Thymus (tissue), 11 donors: ENCODE results near the gene DBP. TPM values are rescaled to one million over a fixed set of nuclear protein-coding genes. Genes with fewer than 3 reads are reported as not detected.

Experiments used
- DNase-seq, 9 donors: peaks; one replicate each; pipeline ENCODE4 v3.0.0-alpha.2; 2013; ENCODE audit warnings: low spot score in 9 of 9, low read depth in 6 of 9, missing footprints in 1 of 9
- H3K27ac ChIP-seq, 2 donors: one replicate each; pipeline ENCODE4 v1.5.1; 2013; ENCODE audit warnings: control low read depth in 1 of 2, low read depth in 1 of 2, low read length in 1 of 2, mild to moderate bottlenecking in 1 of 2, moderate library complexity in 1 of 2
- H3K27me3 ChIP-seq, 2 donors: one replicate each; pipeline ENCODE4 v1.5.1; 2013; ENCODE audit warnings: low read length in 1 of 2; ENCODE audit not compliant: control insufficient read depth in 2 of 2, insufficient read depth in 1 of 2
- H3K36me3 ChIP-seq, 2 donors: one replicate each; pipeline ENCODE4 v1.5.1; 2013; ENCODE audit warnings: low read length in 1 of 2, mild to moderate bottlenecking in 1 of 2, moderate library complexity in 1 of 2; ENCODE audit not compliant: control insufficient read depth in 2 of 2, insufficient read depth in 2 of 2
- H3K4me1 ChIP-seq, 2 donors: one replicate each; pipeline ENCODE4 v1.5.1; 2013; ENCODE audit warnings: low read length in 2 of 2; ENCODE audit not compliant: control insufficient read depth in 2 of 2, insufficient read depth in 2 of 2
- H3K4me3 ChIP-seq, 2 donors: one replicate each; pipeline ENCODE4 v1.5.1; 2013; ENCODE audit warnings: low read length in 2 of 2, control low read depth in 1 of 2, mild to moderate bottlenecking in 1 of 2
- H3K9me3 ChIP-seq, 2 donors: one replicate each; pipeline ENCODE4 v1.5.1; 2013; ENCODE audit warnings: low read length in 1 of 2, mild to moderate bottlenecking in 1 of 2; ENCODE audit not compliant: control insufficient read depth in 2 of 2, insufficient read depth in 1 of 2
- WGBS: extraction: QIAGEN DNeasy Blood & Tissue Kit; methylation state at CpG from one replicate; pipeline ENCODE4 v1.1.7; 2013; 5-methylcytosine and 5-hydroxymethylcytosine counted together
- polyA plus RNA-seq: library from polyadenylated mRNA; stranded (reverse); fragments of 200-250 nt; gene quantifications from one replicate; pipeline ENCODE4 v1.2.3, GENCODE V29; 2013
- total RNA-seq: library from RNA; stranded (reverse); fragments of 120-200 nt; gene quantifications from one replicate; pipeline ENCODE4 v1.2.4, GENCODE V29; 2013
- donor health status: healthy.

DBP gene
- total and polyA plus RNA-seq, 2 donors, result 15.8 to 21.2 TPM

- H3K9me3 ChIP-seq, result peaks cover 0 to 3% of the 10 kb centered on the region in 2 donors
- no peak overlapping the region for H3K4me3 ChIP-seq
- 91% methylated on average over 5 of the region's 5 CpGs for WGBS
- no peak for DNase-seq
- peaks cover 0 to 8% of the 10 kb centered on the region in 2 donors for H3K4me1 ChIP-seq
- H3K27me3 ChIP-seq, result peaks cover 0 to 34% of the 10 kb centered on the region in 2 donors
- H3K27ac ChIP-seq, result no peak overlapping the region
- no peaks in the 10 kb centered on the region for H3K36me3 ChIP-seq
Observed at GRCh38 chr19:48591021-48591420, 46.2 kb downstream of the DBP start.

- Histone ChIP-seq H3K4me3 (peak overlapping the region; percentile 16 to 27), H3K4me1 (peaks cover 0 to 8% of the 10 kb centered on the region in 2 donors), H3K36me3 (no peaks in the 10 kb centered on the region), H3K27me3 (peaks cover 0 to 34% of the 10 kb centered on the region in 2 donors), H3K27ac (no peak overlapping the region), H3K9me3 (peaks cover 0 to 3% of the 10 kb centered on the region in 2 donors)
- peak; percentile 48 to 85 (median 76) for DNase-seq
- WGBS, result 5% methylated on average over 36 of the region's 36 CpGs
Observed at GRCh38 chr19:48588670-48589401, 48.3 kb downstream of the DBP start.

DNA sequence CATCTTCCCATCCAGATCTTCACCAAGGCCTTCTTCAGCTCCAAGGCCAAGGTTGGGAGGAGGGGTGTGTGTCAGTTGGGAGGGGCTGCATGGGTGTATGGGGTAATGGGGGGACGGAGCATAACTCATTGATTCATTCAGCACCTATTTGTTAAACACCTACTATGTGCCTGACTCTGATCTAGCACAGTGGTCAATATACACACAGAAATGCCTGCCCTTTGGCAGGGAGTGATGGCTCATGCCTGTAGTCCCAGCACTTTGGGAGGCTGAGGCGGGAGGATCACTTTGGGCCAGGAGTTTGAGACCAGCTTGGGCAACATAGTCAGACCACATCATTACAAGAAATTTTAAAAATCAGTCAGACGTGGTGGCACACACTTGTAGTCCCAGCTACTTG is 49.8 kb downstream of the DBP start:
- peaks cover 0 to 8% of the 10 kb centered on the region in 2 donors for H3K4me1 ChIP-seq
- no peaks in the 10 kb centered on the region for H3K36me3 ChIP-seq
- peaks cover 0 to 3% of the 10 kb centered on the region in 2 donors for H3K9me3 ChIP-seq
- no peak overlapping the region for H3K4me3 ChIP-seq
- 96% methylated on average over 3 of the region's 3 CpGs for WGBS
- H3K27ac ChIP-seq, result no peak overlapping the region
- peaks cover 0 to 30% of the 10 kb centered on the region in 2 donors for H3K27me3 ChIP-seq
- DNase-seq, result no peak

DNA sequence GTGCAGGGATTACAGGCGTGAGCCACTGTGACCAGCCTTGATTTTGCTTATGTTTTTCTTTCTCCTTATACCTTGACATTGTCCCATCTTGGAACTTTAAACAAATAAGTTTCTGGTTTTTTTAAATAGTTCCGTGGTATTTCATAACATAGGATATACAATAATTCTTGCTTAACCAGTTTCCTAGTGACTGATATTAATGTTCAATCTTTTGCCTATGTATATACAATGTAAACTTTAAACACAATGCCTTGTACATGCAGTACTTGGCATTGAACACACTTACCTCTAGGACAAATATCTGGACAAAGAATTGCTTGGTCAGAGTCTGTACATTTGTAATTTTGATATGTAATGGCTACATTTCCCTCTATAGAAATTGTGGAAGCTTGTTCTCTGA is 55.0 kb downstream of the DBP start:
- Histone ChIP-seq H3K4me3 (no peak overlapping the region), H3K27ac (no peak overlapping the region)
- DNase-seq, result no peak

More for the DNA sequence above, 55.0 kb downstream of the DBP start:
- Histone ChIP-seq H3K36me3 (no peaks in the 10 kb centered on the region), H3K4me1 (no peaks in the 10 kb centered on the region), H3K27me3 (peaks cover 0 to 4% of the 10 kb centered on the region in 2 donors), H3K9me3 (no peaks in the 10 kb centered on the region)
- WGBS, result 90% methylated on average over 2 of the region's 2 CpGs

Other genes with a start within 250 kb of the DBP start
- gene KDELR1, start 245.8 kb downstream of the DBP start, total RNA-seq, result 20.7 TPM
- gene KDELR1, start 245.8 kb downstream of the DBP start, polyA plus RNA-seq, result 81.0 TPM
- gene GRIN2D, start 243.7 kb downstream of the DBP start, total RNA-seq, result 0.05 TPM
- 0.07 TPM for gene GRIN2D, start 243.7 kb downstream of the DBP start, polyA plus RNA-seq
- gene GRWD1, start 191.4 kb downstream of the DBP start, total RNA-seq, result 20.2 TPM
- 8.4 TPM for gene GRWD1, start 191.4 kb downstream of the DBP start, polyA plus RNA-seq
- gene KCNJ14, start 181.8 kb downstream of the DBP start, total RNA-seq, result 0.19 TPM
- gene KCNJ14, start 181.8 kb downstream of the DBP start, polyA plus RNA-seq, result 0.78 TPM
- 32.0 TPM for gene CYTH2, start 168.0 kb downstream of the DBP start, total RNA-seq
- 42.4 TPM for gene CYTH2, start 168.0 kb downstream of the DBP start, polyA plus RNA-seq
- 0.19 TPM for gene LMTK3, start 125.5 kb downstream of the DBP start, total RNA-seq
- gene LMTK3, start 125.5 kb downstream of the DBP start, polyA plus RNA-seq, result 1.5 TPM
- 0.09 TPM for gene SULT2B1, start 85.2 kb downstream of the DBP start, total RNA-seq
- gene SULT2B1, start 85.2 kb downstream of the DBP start, polyA plus RNA-seq, result 4.3 TPM
- not detected for gene SPACA4, start 30.6 kb downstream of the DBP start, total RNA-seq
- gene SPACA4, start 30.6 kb downstream of the DBP start, polyA plus RNA-seq, result not detected
- 0.33 TPM for gene FAM83E, start 22.3 kb downstream of the DBP start, total RNA-seq
- gene FAM83E, start 22.3 kb downstream of the DBP start, polyA plus RNA-seq, result 2.2 TPM
- gene RPL18, start 18.2 kb downstream of the DBP start, total RNA-seq, result 2,287 TPM
- gene RPL18, start 18.2 kb downstream of the DBP start, polyA plus RNA-seq, result 2,606 TPM
- 4.6 TPM for gene SPHK2, start 17.9 kb downstream of the DBP start, total RNA-seq
- 13.4 TPM for gene SPHK2, start 17.9 kb downstream of the DBP start, polyA plus RNA-seq
- gene CA11, start 8.8 kb upstream of the DBP start, total RNA-seq, result 9.8 TPM
- gene CA11, start 8.8 kb upstream of the DBP start, polyA plus RNA-seq, result 15.3 TPM
- gene NTN5, start 35.6 kb upstream of the DBP start, total RNA-seq, result 0.09 TPM
- gene NTN5, start 35.6 kb upstream of the DBP start, polyA plus RNA-seq, result 3.5 TPM
- 0.66 TPM for gene FUT2, start 58.6 kb upstream of the DBP start, total RNA-seq
- 3.2 TPM for gene FUT2, start 58.6 kb upstream of the DBP start, polyA plus RNA-seq
- gene MAMSTR, start 82.3 kb upstream of the DBP start, total RNA-seq, result 0.38 TPM
- 1.2 TPM for gene MAMSTR, start 82.3 kb upstream of the DBP start, polyA plus RNA-seq
- 3.3 TPM for gene RASIP1, start 103.2 kb upstream of the DBP start, total RNA-seq
- 15.6 TPM for gene RASIP1, start 103.2 kb upstream of the DBP start, polyA plus RNA-seq
- 0.05 TPM for gene IZUMO1, start 109.5 kb upstream of the DBP start, total RNA-seq
- 0.18 TPM for gene IZUMO1, start 109.5 kb upstream of the DBP start, polyA plus RNA-seq
- gene FUT1, start 115.3 kb upstream of the DBP start, total RNA-seq, result 0.52 TPM
- 1.3 TPM for gene FUT1, start 115.3 kb upstream of the DBP start, polyA plus RNA-seq
- not detected for gene FGF21, start 118.1 kb upstream of the DBP start, total RNA-seq
- gene FGF21, start 118.1 kb upstream of the DBP start, polyA plus RNA-seq, result 0.11 TPM
- gene BCAT2, start 173.7 kb upstream of the DBP start, total RNA-seq, result 18.9 TPM
- 37.5 TPM for gene BCAT2, start 173.7 kb upstream of the DBP start, polyA plus RNA-seq
- 9.9 TPM for gene HSD17B14, start 199.1 kb upstream of the DBP start, total RNA-seq
- gene HSD17B14, start 199.1 kb upstream of the DBP start, polyA plus RNA-seq, result 20.4 TPM
- 4.1 TPM for gene PLEKHA4, start 231.2 kb upstream of the DBP start, total RNA-seq
- gene PLEKHA4, start 231.2 kb upstream of the DBP start, polyA plus RNA-seq, result 17.3 TPM
- 12.1 TPM for gene PPP1R15A, start 235.0 kb upstream of the DBP start, total RNA-seq
- gene PPP1R15A, start 235.0 kb upstream of the DBP start, polyA plus RNA-seq, result 40.0 TPM